HG03039 (cell line): ENCODE measurements around the gene RERE.

ENCODE experiments used
- ATAC-seq: cut with Tn5 transposase; IDR thresholded peaks from one replicate; pipeline ENCODE4 v1.9.1; 2021; ENCODE audit warnings: mild to moderate bottlenecking, moderate library complexity; ENCODE audit not compliant: unreplicated experiment

Gene RERE

GRCh38 chr1:8587784-8588183 is 229.7 kb downstream of the RERE start:
- ATAC-seq = no peak

GRCh38 chr1:8586438-8586837 is 231.0 kb downstream of the RERE start:
- no peak for ATAC-seq

- no peak for ATAC-seq
These were observed 233.1 kb downstream of the RERE start for GRCh38 chr1:8584316-8584715.

- ATAC-seq = no peak
These were observed 234.4 kb downstream of the RERE start for GRCh38 chr1:8583031-8583430.

GRCh38 chr1:8580566-8580965 is 236.9 kb downstream of the RERE start:
- no peak for ATAC-seq

GRCh38 chr1:8578936-8579335 is 238.5 kb downstream of the RERE start:
- no peak for ATAC-seq

GRCh38 chr1:8578132-8578877 is 239.1 kb downstream of the RERE start:
- no peak for ATAC-seq

GRCh38 chr1:8574985-8575384 is 242.5 kb downstream of the RERE start:
- no peak for ATAC-seq

GRCh38 chr1:8572106-8572505 is 245.3 kb downstream of the RERE start:
- no peak for ATAC-seq

GRCh38 chr1:8571200-8571984 is 246.0 kb downstream of the RERE start:
- no peak for ATAC-seq

GRCh38 chr1:8570465-8570864 is 247.0 kb downstream of the RERE start:
- ATAC-seq = no peak

GRCh38 chr1:8569242-8569641 is 248.2 kb downstream of the RERE start:
- ATAC-seq = no peak

GRCh38 chr1:8568837-8569236 is 248.6 kb downstream of the RERE start:
- ATAC-seq = no peak

GRCh38 chr1:8567146-8567545 is 250.3 kb downstream of the RERE start:
- ATAC-seq = no peak

- ATAC-seq = no peak
These were observed 251.6 kb downstream of the RERE start for GRCh38 chr1:8565802-8566201.

GRCh38 chr1:8563944-8564537 is 253.4 kb downstream of the RERE start:
- ATAC-seq = no peak

GRCh38 chr1:8562881-8563865 is 254.3 kb downstream of the RERE start:
- no peak for ATAC-seq

GRCh38 chr1:8562222-8562621 is 255.2 kb downstream of the RERE start:
- no peak for ATAC-seq

- ATAC-seq = no peak
These were observed 256.6 kb downstream of the RERE start for GRCh38 chr1:8560611-8561544.

- ATAC-seq = no peak
These were observed 257.4 kb downstream of the RERE start for GRCh38 chr1:8560035-8560434.
